GM19240 (cell line): ENCODE measurements around the gene TAPBP.
"Not testable (repeated sequence)": the region's sequence is repeated elsewhere in the genome, so short reads cannot be mapped to it uniquely, and the experiment has no call there.

Experiments used
- DNase-seq: peaks from one replicate; pipeline ENCODE4 v3.0.0; 2011; ENCODE audit warnings: low spot score; ENCODE audit not compliant: insufficient read length

Gene TAPBP

DNA sequence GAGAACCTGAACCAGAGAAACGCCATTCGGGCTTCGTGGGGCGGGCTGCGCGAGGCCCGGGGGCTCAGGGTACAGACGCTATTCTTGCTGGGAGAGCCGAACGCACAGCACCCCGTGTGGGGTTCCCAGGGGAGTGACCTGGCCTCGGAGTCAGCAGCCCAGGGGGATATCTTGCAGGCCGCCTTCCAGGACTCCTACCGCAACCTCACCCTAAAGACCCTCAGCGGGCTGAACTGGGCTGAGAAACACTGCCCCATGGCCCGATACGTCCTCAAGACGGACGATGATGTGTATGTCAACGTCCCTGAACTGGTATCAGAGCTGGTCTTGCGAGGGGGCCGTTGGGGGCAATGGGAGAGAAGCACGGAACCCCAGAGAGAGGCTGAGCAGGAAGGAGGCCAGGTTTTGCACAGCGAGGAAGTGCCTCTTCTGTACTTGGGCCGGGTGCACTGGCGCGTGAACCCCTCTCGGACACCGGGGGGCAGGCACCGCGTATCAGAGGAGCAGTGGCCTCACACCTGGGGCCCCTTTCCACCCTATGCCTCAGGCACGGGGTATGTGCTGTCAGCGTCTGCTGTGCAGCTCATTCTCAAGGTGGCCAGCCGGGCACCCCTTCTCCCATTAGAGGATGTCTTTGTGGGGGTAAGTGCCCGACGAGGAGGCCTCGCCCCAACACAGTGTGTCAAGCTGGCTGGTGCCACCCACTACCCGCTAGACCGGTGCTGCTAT is 36.1 kb downstream of the TAPBP start:
- DNase-seq = no peak

DNA sequence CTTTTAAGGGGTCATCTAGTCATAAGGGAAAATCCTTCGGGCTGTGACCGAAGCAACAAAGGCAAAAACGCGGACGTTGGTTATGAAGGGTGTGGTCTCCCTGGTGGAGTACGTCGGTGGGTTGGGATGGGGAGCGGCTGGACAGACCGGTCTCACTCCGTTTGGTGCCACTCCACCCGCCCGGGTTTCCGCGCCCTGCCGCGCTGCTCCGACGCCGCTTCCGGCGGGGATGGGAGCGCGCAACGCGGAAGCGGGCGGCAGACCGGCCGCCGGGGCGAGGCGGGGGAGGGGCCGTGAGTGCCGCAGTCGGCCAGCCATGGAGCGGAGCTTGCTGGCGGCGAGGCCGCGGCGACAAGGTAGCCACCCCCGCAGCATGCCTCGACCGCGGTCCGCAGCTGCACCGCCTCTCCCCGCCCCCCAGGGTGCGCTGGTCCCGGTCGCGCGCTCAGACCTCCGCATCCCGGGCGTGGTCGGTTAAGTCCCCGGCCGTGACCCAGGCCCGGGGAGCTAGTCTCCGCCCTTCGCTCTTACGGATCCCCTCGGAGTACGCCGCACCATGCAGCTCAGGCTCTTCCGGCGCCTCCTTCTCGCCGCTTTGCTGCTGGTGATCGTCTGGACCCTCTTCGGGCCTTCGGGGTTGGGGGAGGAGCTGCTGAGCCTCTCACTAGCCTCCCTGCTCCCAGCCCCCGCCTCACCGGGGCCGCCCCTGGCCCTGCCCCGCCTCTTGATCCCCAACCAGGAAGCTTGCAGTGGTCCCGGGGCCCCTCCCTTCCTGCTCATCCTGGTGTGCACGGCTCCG is 36.8 kb downstream of the TAPBP start, which contains the start of gene B3GALT4:
TSS of gene B3GALT4 (plus strand) at position 260 of the 799 bp plus-strand sequence. CDS start at position 557, 297 bp downstream.
- DNase-seq = no peak

DNA sequence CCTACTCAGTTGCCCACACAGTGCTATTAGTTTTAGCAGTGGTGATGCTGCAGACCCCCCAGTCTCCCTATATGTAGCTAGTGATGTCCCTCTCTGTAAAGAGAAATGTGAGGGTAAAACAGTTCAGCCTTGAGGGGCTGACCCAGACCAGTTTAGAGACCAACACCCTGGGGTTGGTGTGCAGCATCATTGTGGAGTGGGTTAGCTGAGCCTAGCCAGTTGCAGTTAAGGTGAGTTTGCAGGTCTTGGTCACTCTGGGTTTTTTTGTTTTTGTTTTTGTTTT is 37.4 kb downstream of the TAPBP start:
- no peak for DNase-seq

DNA sequence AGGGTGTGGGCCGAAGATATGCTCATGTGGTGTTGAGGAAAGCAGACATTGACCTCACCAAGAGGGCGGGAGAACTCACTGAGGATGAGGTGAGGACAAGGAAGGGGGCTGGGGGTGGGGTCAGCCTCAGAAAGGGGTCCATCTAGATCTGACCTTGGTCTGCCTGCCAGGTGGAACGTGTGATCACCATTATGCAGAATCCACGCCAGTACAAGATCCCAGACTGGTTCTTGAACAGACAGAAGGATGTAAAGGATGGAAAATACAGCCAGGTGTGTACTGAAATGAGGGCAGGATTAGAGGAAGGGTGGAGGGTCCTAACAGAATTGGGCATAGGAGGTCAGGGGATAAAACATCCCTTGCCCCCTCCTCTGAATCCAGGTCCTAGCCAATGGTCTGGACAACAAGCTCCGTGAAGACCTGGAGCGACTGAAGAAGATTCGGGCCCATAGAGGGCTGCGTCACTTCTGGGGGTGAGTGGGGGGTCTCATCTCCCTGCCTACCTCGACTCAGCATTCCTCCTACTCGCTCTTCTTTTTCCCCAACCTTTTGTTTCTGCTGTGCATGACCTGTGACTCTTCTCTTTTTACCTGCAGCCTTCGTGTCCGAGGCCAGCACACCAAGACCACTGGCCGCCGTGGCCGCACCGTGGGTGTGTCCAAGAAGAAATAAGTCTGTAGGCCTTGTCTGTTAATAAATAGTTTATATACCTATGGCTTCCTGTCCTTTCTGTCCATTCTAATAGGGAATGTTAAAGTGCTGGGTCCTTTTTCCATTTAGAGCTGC is 37.9 kb downstream of the TAPBP start:
- not testable (repeated sequence) for DNase-seq

DNA sequence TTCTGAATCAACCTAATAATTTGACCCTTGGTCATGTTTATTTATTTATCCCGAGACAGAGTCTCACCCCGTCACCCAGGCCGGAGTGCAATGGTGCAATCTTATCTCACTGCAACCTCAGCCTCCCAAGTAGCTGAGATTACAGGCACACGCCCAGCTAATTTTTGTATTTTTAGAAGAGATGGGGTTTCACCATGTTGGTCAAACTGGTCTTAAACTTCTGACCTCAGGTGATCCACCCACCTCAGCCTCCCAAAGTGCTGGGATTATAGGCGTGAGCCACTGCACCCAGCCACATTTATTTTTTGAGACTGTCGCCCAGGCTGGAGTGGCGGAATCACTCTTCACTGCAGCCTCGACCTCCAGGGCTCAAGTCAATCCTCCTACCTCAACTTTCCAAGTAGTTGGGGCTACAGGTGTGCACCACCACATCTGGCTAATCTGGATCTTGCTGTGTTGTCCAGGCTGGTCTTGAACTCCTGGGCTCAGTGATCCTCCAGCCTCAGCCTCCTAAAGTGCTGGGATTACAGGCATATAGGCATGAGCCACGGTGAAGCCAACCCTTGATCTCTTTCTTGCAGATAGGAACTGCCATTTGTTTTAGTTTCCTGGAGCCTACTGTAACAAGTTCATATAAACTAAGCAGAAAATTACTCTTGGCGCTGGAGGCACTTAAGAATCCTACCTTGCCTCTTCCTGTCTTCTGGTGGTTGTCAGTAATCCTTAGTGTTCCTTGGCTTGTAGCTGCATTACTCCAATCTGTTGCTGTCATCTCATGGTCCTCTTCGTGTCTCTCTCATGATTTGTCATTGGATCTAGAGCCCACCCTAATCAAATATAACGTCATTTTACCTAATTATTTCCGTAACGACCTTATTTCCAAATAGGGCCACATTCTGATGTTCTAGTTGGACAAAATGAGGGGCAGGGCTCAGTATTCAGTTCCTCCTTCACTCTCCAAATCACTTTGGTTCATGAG is 39.7 kb downstream of the TAPBP start:
- DNase-seq = no peak

DNA sequence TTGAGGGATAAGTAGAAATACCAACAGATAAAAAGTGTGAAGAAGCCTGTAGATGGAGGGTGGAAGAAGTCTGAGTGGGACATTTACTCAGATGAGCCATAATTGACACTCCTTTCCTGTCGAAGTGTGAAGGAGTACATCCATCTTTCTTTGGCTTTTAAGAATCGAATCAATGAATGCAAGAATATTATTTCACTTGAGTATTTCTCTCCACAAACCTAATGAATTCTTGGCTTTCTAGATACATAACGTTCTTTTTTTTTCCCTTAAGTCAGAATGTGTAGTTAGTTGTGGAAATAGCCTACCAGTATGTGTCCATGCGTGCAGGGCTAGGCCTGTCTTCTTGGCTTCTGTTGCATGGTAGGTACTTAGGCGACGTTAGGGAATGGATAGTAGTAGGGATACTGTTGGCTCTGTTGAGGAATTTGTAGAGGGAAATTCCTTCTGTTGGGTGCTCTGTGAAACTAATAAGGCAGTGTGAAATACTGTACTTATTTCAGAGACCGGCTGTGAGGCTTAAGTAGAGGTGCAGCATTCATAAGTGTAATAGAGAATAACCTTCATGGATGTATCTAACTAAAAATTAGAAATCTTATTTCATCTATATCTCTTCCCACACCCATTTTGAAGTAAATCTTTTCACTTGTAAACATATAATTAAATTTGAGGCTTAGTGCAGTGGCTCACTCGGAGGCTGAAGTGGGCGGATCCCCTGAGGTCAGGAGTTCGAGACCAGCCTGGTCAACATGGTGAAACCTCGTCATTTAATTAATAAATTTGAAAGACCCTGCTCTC is 40.6 kb downstream of the TAPBP start:
- no peak for DNase-seq

DNA sequence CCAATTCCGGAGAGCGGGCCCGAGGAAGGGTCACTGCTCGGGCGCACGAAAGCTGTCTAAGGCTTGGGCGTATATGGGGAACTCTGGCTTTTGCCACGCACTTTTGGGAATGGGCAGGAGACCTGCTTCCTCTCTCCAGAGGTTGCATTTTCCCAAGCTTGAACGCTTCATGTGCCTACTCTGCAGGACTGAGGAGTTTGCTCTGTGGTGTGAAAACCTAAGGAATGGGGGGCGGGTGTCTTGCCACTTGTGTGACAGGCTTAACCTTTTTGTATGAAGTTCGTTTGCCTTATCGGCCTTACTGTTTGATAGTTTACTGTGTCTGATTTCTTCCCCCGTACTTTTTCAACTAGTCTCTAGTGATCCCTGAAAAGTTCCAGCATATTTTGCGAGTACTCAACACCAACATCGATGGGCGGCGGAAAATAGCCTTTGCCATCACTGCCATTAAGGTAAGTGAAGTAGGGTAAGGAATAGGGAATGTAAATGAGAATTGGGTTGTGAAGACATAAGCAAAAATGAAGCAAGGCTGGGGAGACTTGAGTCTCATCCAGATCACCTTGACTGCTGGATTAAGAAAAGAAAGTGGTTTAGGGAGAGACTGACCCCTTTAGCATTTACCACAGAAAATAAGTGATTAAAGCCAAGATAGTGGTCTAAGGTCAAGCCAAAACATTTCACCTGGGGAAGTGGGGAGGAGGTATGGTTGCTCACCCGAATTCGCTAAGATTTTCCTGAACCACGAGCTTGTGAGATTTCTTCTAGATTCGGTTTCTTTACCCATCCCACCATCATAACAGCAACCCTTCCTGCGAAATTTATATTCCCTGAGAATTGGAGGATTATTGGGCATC is 41.4 kb downstream of the TAPBP start:
- DNase-seq = no peak

DNA sequence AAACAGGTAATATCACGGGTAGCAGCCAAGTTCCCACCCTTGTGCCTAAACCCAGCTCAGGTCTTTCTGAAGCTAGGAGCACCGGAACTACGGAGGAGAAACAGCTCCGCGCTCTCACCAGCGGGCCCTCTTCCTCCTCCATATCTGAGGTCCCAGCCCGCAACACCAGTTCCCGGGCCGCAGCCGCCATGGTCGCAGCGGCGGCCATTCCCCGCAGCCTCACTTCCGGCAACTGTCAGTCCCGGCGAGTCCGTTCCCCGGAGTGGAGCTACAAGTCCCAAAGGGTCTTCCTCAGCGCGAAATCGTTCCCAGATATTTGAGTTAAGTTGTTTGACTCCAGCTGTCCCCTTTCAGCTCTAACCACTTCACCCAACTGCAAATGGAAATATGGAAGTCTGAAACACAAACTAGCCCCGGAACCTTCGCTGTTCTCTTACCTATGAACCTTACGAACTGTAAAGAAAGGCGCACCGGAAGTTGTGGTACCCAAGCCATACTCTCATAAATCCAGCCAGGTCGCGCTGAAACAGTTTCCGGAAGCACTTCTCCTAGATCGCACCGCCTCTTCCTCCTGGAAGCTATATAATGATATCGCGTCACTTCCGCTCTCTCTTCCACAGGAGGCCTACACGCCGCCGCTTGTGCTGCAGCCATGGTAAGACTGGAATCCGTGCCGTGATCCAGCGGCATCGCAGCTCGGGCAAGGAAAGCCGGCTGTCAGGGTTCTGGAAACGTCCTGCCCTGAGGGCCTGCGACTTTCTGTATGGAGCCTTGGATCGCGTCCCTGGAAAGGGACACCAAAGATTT is 42.2 kb downstream of the TAPBP start, which contains the start of the genes RPS18 and VPS52:
TSS of gene RPS18 (plus strand) at position 608 of the 807 bp plus-strand sequence. CDS start at position 653, 45 bp downstream.
TSS of gene VPS52 (minus strand) at position 409 of the 807 bp plus-strand sequence. CDS start at position 208, 201 bp downstream.
- peak; percentile 71 for DNase-seq

DNA sequence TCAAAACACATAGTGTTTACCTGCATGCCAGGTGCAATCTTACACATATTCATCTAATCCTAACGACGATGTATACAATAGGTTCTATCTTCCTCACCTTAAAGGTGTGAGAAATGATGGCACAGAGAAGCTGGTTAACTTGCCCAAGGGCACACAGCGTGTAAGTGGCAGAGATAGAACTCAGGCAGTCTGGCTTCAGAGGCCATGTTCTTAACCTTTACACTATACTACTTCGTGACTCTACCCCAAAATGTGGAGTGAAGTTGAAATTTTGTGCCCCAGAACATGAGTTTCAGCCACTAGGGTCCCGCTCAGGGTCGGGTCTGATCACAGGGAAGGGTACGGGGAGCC is 42.8 kb downstream of the TAPBP start:
- no peak for DNase-seq

DNA sequence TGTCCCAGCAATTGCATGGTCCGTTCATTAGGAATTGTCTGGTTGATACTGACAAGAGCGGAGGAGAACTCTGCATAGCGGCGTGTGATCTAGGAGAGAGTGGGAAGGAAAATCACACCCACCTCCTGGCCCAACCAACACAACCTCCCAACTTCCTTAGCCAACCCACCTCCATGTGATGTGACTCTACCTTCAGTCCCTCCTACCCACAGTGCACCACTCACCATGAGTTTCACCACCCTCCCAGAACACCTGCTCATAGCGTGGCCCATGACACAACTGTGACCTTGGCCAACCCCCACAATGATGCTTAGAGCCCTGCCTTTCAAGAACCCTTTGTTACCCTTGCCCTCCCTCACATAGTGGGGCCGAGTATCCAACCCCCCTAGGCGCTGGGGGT is 49.9 kb downstream of the TAPBP start:
- DNase-seq = no peak

DNA sequence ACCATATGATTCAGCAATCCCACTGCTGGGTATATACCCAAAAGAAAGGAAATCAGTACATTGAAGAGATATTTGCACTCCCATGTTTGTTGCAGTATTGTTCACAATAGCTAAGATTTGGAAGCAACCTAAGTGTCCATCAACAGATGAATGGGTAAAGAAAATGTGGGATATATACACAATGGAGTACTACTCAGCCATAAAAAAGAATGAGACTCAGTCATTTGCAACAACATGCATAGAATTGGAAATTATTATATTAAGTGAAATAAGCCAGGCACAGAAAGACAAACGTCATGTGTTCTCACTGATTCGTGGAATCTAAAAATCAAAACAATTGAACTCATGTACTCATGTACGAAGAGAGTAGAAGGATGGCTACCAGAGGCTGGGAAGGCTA is 51.4 kb downstream of the TAPBP start:
- DNase-seq = not testable (repeated sequence)

- DNase-seq = no peak
These were observed 54.8 kb downstream of the TAPBP start for GRCh38 chr6:33259032-33259431.

GRCh38 chr6:33254591-33254990 is 59.3 kb downstream of the TAPBP start:
- no peak for DNase-seq

- DNase-seq = no peak
These were observed 61.1 kb downstream of the TAPBP start for GRCh38 chr6:33252759-33253158.

DNA sequence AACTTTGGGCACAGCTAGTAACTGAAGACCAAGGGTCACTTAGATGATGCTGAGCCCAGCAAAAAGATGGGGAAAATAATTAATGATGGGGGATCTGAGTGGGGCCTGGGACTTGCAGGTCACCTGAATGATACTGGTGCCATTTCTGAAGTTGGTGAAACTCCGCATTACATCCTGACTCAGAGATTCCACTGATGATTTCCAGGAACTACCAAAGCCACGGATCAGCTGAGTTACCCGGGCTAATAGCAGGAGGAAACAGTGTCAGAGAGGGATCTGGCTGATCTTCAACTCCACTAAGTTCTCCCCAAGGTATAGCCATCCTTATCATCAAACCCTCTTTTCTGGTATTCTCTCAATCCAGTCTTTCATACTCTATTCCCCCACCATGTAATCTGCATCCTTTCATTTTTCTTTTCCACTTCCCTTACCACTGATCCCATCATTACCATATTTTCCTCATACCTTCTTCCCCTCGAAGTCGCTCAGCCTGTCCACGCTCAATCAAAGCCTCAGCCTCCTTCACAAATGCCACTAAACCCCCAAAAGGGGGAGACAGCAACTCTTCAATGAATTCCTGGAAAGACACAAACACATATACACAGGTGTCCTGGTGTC is 62.4 kb downstream of the TAPBP start:
- no peak for DNase-seq

GRCh38 chr6:33250731-33251130 is 63.1 kb downstream of the TAPBP start:
- DNase-seq = no peak

GRCh38 chr6:33249732-33250630 is 63.9 kb downstream of the TAPBP start:
- no peak for DNase-seq
